ENCODE results near the gene CTTNBP2.

The CTTNBP2 gene, protein sequence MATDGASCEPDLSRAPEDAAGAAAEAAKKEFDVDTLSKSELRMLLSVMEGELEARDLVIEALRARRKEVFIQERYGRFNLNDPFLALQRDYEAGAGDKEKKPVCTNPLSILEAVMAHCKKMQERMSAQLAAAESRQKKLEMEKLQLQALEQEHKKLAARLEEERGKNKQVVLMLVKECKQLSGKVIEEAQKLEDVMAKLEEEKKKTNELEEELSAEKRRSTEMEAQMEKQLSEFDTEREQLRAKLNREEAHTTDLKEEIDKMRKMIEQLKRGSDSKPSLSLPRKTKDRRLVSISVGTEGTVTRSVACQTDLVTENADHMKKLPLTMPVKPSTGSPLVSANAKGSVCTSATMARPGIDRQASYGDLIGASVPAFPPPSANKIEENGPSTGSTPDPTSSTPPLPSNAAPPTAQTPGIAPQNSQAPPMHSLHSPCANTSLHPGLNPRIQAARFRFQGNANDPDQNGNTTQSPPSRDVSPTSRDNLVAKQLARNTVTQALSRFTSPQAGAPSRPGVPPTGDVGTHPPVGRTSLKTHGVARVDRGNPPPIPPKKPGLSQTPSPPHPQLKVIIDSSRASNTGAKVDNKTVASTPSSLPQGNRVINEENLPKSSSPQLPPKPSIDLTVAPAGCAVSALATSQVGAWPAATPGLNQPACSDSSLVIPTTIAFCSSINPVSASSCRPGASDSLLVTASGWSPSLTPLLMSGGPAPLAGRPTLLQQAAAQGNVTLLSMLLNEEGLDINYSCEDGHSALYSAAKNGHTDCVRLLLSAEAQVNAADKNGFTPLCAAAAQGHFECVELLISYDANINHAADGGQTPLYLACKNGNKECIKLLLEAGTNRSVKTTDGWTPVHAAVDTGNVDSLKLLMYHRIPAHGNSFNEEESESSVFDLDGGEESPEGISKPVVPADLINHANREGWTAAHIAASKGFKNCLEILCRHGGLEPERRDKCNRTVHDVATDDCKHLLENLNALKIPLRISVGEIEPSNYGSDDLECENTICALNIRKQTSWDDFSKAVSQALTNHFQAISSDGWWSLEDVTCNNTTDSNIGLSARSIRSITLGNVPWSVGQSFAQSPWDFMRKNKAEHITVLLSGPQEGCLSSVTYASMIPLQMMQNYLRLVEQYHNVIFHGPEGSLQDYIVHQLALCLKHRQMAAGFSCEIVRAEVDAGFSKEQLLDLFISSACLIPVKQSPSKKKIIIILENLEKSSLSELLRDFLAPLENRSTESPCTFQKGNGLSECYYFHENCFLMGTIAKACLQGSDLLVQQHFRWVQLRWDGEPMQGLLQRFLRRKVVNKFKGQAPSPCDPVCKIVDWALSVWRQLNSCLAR (N-terminal part only)

DNA sequence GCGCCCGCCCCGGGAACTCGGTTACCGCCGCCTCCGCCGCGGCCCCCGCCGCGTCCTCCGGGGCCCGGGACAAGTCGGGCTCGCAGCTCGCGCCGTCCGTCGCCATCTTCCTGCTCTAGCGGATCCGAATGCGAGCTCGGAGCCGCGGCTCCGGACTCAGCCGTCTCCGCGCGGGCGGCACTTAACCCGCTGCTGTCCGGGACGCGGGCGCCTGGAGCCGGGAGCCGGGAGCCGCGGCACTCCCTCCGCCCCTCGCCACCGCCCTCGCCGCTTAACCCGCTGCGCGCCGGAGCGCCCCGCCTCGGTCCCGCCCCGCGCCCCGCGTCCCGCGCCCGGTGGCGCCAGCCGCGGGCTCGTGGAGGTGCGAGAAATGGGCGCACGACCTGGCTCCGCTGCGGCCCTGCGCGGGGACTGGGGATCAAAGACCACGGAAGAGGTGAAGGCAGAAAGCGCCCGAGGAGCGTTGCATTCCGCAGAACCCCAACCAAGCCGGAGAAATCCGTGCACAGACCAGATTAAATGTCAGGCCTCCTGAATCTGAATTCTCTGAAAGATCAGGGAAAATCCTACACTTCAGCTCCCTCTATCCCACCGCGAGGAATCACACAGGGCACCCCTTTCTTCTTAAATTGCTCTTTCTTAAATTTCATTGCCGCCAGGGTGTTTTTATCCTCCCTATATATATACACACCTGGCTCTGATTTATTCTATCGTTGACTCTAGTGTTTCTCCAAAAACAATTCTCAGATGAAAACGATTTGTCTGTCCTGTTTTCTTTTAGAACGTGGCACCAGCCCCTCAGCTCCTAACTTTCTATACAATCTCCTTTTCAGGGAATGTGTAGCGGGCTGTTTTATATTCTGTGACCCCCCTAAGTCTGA, at the start of gene CTTNBP2:
TSS of gene CTTNBP2 (minus strand) at position 132 of the 881 bp plus-strand sequence. CDS start at position 106, 26 bp downstream.
- DNase-seq, result no peak

DNA sequence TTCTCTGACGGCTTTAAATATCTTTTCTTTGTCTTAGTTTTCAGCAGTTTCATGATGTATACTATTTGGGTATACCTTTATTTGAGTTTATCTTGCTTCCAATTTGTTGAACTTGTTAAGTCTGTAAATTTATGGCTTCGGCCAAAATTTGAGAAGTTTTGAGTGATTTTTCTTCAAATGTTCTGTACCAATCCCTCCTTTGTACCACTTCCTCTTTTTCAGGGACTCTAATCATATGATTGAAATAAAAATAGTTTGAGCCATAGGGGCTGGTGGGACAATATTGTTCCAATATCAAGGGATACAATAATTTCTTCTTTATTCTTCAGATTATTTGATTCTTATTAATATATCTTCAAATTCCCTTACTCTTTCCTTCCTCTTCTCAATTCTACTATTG, 43.1 kb upstream of the CTTNBP2 start:
- no peak for DNase-seq

DNA sequence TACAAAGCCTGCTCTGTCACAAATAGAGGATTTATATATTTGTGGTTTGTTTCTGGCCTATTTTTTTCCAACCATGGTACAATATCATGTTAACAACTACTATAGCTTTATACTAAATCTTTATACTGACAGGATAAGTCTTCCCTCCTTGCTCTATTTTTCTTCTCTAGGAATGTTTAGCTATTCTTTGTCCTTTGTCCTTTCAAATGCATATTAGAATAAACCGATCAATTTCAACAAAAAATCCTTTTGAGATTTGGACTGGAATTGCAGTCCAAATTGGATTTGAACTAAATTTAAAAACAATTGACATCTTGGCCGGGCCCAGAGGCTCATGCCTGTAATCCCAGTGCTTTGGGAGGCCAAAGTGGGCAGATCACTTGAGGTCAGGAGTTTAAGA, 39.2 kb upstream of the CTTNBP2 start:
- no peak for DNase-seq

DNA sequence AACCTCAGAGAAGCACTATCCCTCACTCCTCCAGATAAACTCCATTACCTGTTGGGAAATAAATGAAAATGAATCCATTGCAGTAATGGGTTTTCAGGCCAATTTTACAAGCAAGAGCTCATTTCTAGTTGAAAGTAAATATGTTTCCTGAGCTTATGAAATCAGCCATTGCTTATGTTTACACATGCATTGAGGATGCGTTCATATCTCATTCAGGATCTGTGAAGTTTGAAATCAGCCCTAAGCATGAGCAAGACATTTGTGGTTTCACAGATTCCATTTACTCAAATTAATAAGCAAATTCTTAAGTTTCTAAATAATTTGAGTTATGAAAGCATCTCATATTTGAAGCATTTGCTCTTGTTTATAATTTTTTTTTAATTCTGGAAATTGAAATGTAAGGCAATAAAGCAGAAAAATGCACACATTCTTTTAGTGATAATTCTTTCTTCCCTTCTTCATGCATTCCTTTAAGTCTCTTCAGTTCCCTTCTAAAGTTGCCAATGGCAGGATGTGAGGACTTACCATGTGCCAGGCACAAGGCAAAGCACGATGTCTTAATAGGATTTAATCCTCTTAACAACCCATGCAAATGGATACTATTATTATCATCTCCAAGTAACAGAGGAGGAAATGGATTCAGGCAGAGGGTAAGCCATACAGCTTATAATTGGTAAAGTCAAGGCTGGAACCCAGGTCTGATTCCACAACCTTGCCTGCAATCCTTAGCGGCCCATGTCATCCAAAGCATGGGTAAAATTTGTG, 35.0 kb upstream of the CTTNBP2 start:
- no peak for DNase-seq

DNA sequence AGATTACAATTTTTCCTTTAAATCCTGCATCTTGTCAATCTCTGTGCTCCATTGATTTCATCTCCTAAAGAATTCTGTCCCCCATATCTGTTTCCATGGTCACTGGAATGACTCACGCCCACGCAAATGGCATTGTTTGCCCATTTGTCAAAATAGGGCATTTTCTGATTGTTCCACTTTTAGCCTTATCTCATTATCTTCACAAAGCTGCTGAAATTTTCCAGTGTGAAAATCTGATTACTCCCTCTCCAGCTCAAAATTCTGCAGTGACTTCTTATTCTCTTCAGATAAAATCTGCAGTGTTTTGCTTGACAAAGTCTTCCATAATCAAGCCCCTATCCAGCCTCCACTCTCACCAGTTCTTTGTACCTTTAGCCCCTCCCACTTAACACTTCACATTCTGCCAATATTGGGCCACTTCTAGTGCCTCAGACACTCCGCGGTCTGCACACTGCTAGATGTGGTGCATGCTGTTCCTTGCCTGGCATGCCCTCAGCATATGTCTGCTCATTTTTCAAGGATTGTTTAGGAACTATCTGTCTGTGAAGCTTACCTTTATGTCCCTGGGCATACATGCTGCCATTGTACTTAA, 33.9 kb upstream of the CTTNBP2 start:
- DNase-seq, result no peak

DNA sequence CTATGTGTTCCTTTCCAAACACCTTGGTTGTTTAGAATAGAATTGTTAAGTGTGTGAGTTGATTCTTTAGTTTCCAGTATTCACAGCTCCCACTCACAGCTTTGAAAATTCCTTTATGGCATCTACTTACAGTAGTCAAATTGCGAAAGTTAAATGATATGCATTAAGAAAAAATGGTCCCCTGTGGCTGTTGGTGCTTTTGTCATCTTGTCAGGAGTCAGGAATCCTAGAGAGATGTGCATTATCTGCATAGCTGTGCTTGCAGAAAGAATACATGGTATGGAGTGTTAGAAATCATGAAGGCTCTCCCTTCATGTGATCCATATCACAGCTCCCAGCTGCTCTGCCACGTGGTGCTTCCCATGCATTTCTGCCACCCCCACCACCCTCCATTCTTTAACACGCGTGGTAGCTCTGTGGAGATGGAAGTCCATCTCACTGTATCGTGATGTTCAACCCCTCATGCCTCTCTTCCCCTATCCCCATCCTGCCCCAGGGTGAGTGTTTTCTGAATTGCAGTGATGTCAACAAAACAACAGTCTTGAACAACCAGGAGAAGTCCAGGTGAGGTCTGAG, 29.2 kb upstream of the CTTNBP2 start:
- no peak for DNase-seq

DNA sequence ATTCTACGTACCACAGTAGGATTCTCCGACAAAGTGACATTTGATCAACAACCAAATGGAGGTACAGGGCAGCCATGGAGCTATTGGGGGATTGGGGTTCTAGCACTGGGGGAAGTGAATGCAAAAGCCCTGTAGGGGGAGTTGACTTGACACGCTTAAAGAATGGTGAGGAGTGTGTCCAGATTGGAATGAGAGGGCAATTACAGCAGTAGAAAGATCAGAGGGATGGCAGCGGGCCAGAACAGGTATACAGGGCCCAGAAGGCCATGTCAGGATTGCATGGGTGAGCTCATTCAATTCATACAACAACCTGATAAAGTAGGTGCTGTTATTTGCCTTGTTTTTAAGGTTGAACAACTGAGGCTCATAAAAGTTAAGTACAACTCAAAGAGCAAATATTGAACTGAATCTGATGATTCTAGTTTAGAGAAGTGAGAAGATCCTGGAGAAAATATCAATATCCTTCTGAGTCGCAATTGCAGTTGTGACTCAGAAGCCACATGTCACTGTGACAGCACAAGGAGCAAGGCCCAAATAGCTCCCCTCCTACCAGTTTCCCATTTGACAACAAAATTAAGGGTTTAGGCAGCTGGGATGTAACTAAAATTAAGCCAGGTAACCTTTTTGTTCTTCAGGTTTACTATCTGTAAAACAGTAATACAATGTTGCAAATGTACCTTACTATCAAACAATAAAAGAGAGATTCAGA, 28.0 kb upstream of the CTTNBP2 start:
- DNase-seq, result no peak

DNA sequence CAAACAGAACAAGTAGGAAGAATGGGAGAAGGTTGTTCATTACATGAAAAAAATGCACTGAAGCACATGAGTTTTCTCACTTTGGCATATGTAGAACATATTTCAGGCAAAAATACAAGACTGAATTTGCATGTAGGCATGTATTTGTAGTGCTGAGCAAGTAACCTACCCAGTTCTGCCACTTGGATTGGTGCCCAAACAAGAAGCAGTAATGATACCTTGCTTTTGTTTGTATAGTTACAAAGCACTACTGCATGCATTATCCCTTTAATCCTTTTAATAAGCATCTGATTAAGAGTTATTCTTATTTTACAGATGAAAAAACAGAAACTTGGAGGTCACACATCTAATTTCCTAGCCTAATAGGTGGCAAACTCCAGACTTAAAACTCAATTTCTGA, 23.1 kb upstream of the CTTNBP2 start:
- DNase-seq, result no peak

DNA sequence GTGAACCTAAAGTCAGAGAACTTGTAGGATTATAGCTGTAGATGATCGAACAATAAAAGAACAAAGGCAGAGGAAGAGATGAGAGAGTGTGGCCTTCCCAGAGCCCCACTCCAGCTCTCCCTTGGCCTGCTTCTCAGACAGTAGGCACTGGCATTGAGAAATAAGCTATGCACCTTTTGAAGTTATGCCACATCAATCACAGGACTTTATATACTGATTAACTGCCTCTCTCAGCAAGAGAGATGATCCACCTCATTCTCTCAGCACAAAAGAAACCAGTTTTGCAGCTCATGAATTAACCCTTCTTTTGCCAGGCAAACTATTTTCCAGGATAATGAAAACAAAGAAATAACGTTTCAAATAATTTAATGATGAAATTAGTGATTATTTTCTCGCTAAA, 22.0 kb upstream of the CTTNBP2 start:
- DNase-seq, result no peak

DNA sequence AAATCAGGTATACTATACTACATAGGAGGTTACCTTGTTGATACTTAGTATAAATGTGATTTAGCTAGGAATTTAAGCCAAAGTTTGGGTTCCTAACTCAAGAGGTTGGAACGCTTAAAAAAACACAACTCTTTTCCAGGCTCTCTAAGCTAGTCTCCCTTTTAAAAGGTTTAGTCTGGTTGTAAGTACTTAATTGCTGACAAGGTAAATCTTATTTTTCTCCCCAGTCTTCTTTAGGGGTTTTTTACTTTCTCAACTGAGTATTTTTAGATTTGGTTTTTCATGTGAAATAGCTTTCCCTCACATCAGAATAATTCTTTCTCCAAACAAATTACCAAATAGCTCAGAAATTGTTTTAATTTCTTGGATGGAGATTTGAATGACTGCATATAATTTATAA, 20.8 kb upstream of the CTTNBP2 start:
- DNase-seq, result no peak

DNA sequence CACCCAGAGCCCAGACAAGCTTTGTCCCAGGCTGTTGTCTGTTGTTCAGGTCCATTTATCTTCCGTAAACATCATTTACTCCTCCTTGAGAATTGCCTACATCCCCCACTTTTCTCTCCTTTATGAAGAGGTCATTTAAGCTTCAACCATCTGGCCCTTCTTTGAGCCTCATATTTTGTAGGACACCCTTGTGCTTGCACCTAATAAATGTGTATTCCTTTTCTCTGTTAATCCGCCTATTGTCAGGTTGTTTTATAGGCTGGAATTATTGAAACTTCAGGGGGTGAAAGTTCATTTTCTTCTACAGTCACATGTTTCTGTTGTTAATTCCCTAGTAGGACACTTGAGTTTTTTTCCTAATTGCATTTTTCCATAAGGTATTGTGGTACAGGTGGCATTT, 19.6 kb upstream of the CTTNBP2 start:
- no peak for DNase-seq

DNA sequence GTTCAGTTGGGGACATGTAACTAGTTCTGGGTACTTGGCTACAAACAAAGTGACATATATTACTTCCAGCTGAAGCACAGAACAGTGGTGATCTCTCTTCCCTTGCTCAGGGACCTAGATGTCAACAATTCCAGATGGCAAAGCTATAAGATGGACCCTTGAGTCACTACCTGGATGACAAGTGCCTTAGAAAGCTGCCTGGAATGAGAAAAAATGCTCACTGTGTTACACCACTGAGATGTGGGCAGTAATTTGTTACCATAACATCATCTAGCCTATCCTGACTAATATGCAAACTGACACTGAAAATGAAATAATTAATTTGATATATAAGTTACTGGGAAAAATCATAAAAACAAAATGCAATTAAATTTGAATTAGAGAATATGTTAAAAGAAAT, 16.4 kb upstream of the CTTNBP2 start:
- no peak for DNase-seq

DNA sequence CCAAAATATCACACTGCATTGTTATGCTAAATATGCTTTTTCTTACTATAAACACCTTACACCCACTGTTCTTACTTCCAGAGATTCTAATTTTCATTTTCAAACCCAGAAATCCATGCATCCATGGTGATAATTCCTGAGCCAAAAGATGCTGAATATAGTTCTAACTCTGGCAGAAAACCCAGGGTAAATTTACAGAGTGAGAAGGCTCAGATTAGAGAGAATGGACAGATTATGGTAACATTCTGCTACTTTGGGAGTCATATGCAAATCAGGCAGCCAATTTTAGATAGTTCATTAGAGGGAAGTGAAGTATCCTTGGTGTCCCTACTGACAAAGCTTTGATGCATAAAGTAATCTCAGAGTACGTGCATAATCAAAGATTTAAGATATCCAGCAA, 15.4 kb upstream of the CTTNBP2 start:
- no peak for DNase-seq

DNA sequence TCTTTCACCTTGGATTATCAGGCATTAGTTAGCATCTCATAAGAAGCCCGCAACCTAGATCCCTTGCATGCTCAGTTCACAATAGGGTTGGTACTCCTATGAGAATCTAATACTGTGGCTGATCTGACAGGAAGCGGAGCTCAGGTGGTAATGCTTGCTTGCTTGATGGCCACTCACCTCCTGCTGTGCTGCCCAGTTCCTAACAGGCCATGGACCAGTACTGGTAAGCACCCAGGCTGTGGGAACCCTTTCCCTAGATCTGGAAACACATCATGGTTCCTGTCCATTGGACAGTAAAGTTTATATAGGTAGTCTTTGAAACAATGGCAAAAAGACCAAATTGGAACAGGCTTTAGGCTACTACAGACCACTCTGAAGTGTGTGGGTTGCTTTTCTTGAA, 9.4 kb upstream of the CTTNBP2 start:
- DNase-seq, result no peak

DNA sequence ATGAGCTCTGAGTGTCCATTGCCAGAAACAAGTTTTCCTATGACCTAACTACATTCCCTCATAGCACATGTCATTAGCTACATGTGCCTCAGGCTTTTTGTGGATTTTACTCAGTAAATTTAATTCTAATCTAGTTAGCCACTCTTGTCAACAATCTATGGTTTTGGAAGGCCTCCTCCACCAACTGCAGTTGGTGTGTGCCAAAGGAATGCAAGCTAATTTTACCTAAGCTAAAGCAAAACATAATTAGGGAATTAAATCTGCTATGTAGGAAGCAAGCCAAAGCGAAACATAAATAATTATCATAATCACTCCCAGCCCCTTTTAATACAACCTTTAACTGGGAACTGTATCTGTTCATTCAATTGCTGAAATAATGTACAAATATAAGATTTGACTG, 3.5 kb upstream of the CTTNBP2 start:
- no peak for DNase-seq

DNA sequence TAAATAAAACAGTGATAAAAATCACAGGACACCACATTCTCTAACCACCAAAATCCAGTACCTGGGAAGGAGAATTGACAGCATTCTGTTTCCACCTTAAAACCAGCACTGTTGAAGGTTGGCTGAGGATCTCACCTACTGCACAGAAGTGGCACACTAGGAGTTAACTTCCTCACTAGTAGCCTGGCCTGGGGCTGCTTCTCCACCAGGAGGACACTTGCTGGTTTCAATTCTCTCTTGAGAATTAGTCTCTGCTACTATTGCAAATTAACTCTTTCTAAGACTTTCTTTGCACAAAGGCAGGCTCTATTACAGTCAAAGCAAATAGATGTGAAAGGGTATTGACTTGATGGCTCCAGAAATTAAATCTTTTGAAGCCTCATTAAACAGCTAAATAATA, 2.3 kb upstream of the CTTNBP2 start:
- no peak for DNase-seq

DNA sequence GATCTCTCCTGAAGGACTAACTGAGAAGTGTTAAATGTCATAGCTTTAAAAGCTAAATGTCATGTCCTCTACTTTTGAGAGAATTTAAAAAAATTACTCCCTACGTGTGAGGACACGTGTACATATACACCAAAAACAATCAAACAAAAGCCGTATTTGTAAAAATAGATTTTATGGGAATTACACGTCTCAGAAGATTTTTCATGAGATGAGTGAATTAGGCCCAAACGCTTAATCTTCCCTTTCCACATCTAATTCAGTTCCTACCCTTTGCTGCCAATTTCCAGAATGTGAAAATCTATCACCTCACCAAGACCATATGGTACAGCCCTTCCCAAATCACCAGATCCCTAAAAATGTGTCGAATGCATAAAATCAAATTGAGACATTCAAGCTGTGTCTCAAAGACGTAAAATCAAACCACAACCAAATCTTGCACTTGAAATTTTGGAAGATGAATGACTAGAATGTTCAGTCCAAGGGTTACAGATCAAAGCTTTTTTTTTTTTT, 1.0 kb upstream of the CTTNBP2 start:
- DNase-seq, result no peak

DNA sequence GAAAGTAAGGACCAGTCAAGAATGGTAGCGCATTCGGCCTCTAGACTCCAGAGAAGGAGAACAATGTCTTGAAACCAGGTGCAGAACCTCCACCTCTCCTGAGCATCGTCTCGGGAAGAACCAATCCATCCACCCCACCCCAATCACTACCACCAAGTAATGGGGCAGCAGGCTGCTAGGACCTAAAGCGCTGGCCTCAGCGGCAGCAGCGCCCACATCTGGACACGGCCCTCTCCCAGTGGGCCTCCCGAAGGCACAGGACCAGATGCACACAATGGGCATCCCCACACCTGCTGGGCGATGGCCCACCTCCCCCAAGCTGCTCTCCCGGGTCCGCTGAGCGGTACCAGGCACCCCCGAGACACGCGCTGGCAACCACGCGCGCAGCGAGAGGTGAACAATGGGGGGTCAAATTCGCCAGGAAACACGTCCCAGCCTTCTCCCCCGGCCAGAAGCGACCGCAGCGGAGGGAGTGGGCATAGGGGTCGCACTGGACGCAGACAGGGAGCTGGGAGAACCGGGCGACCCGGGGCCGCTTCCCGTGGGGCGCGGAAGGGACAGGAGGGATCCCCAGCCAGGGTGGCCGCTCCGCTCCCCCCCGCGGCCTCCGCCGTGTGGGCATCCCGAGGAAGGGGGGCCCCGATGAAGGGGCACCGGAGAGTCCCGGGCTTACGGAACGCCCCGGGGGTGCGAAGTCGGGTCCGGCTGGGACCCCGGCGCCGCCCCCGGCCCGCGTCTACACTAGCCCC, 506 bp downstream of the CTTNBP2 start:
- no peak for DNase-seq
